HG03097 (cell line): ENCODE data around the gene ITGAD.
"Not testable (repeated sequence)": the region's sequence is repeated elsewhere in the genome, so short reads cannot be mapped to it uniquely, and the experiment has no call there.

Experiments
- ATAC-seq: cut with Tn5 transposase; IDR thresholded peaks from one replicate; pipeline ENCODE4 v1.9.1; 2021; ENCODE audit not compliant: unreplicated experiment, low FRiP score

The ITGAD gene

DNA sequence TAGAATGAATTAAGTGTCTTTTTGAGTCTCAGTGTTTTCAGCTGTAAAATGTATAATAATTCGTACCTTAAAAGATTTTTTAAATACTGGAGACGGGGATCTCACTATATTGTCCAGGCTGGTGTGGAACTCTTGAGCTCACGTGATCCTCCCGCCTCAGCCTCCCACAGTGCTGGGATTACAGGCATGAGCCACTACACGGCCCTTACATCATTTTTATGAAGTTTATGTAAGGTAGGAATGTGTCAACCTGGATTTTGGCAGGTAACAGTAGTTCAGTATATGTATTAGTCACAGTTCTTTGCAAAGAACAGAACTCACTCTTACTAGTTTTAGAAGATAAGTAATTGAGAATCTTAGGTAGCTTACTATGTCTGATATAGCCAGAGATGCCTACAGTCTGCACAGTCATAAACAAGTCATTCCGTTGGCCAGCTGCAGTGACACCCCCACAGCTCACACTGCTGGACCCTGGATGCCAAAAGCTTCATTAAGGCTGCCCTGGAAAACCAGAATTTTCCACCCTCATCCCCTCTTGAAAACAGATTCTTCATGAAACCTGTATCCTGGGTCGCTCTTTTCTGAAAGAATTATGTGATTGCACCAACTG lies 35.6 kb downstream of the ITGAD start:
- no peak for ATAC-seq

DNA sequence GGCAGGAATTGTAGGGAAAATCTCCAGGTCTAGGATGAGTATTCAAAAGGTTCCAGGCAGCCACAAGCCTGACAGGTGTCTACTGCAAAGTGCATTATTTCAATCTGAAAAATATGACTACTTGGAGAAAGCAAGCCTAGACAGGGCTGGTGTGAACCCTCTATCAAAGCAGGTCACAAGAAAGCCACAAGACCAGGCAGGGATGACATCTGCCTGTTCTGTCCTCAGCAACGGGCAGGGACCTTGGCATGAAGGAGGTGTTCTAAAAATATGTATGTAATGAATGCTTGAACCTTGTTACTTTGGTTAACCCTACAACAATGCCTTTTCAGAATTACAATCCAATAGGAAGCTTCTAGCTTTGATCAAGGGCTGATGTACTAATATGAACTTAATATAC lies 36.2 kb downstream of the ITGAD start:
- no peak for ATAC-seq

- ATAC-seq, result no peak
These were observed 36.7 kb downstream of the ITGAD start for GRCh38 chr16:31429796-31430195.

- no peak for ATAC-seq
These were observed 37.4 kb downstream of the ITGAD start for GRCh38 chr16:31430380-31431052.

- ATAC-seq, result no peak
These were observed 42.4 kb downstream of the ITGAD start for GRCh38 chr16:31435341-31436220.

DNA sequence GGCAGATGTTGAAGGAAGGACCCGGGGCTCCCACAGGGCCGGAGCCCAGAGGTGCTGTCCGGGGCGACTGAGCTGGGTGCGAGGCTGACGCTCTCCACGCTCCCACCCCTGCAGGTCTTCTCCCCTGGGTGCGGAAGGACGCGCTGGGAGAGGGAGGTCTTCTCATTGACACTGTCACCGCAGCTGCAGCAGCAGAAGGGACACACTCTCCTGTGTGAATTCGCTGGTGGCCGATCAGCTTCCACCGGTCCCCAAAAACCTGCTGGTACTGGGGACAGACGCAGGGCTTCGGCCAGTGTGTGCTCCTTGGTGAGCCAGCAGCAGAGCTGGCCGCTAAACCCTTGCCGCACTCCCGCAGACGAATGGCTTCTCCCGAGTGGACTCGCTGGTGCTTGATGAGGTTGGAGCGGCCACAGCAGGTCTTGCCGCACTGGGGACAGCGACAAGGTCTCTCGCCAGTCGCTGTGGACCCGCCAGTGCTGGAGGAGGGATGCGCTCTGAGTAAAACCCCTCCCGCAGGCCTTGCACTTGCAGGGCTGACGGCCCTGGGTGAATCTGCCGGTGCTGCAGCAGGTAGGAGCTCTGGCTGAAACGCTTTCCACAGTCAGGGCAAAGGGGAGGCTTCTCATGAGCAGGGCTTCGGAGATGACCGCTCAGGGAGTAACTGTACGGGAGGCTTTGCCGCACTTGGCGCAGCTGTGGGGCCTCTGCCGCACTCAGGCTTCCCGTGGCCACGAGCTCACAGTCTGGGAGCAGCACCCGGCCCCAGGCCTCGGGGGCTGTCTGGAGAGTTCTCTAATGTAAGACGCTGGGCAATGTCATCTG lies 43.3 kb downstream of the ITGAD start:
- ATAC-seq, result no peak

DNA sequence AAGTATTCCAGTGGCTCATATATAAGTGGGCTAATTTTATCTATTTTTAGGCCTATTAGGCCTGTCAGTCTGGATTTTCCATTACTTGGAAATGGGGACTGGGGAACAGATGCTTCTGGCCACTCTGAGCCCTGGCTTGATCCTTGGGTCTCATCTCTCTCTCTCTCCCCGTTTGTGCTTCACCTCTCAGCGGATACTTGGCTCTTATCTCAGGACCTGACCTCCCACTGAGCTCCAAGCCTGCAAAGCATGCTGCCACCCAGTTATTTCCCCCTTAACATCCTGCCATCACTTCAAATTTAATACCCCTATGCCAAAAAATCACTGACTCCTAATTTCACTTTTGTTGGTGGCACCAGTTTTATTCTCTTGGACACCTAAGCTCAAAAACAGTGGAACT lies 45.3 kb downstream of the ITGAD start:
- no peak for ATAC-seq

DNA sequence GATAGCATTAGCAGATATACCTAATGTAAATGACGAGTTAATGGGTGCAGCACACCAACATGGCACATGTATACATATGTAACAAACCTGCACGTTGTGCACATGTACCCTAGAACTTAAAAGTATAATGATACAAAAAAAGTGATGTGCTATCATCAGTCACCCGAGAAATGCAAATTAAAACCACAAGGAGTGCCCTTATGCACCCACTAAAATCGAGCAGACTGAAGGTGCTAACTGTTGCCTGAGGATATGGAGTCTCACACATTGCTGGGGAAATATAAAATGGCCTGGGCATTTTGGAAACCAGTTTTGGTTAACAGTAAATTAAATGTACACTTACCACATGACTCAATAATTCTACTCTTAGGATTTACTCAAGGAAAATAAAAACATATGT lies 45.9 kb downstream of the ITGAD start:
- not testable (repeated sequence) for ATAC-seq

- no peak for ATAC-seq
These were observed 46.4 kb downstream of the ITGAD start for GRCh38 chr16:31439519-31439918.

DNA sequence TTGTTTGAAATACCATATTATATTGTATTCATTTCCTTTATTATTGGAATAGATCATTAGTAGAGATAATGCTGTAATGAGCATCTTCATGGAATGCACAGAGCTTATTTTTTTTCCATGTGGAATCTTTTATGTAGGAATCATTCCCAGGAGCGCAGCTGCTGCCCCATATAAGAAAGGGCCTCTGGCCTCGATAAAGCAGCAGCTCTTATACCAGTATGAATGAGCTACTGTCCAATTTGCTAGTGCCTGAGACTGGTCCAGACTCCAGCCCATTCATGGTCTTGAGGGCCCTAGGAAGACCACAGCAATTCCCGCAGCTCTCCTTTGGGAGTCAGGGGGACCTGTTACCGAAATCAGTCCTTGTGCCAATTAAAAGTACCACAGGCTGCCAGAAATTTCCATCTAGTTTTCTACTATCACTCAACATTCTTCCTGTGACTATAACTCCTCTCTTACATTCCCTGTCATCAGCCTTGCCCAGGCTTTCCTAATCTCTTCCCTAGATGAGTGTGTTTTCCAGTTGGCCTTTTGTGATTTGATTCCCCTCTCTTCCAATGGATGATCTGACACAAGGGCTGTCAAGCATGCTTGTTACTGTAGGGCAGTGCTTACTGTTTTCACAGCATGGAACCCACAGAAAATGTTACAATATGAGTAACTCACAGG lies 47.5 kb downstream of the ITGAD start:
- ATAC-seq, result no peak

DNA sequence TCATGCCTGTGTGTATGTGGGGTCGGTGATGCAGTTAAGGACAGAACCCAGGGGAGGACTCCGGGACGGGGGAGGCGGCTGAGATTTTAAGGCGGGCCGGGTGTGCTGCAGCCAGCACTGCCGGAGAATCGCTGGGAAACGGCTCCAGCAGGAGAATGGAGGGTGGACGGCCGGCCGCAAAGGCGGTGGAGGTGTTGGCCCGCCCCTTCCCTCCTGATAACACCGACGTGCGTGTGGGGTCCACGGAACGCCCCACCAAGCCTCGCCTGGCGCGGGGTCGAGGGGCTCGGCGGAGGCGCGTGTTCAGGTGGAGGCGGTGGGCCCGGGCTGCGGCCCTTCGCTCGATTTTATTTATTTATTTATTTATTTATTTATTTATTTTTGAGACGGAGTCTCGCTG lies 48.8 kb downstream of the ITGAD start:
- ATAC-seq, result no peak

DNA sequence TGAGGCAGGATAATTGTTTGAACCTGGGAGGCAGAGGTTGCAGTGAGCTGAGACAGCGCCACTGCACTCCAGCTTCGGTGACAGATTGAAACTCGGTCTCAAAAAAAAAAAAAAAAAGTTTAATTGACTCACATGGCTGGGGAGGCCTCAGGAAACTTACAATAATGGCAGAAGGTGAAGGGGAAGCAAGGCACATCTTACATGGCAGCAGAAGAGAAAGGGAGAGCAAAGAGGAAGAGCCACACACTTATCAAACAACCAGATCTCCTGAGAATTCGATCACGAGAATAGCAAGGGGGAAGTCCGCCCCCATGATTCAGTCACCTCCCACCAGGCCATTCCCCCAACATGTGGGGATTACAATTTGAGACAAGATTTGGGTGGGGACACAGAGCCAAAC lies 52.8 kb downstream of the ITGAD start:
- not testable (repeated sequence) for ATAC-seq

- no peak for ATAC-seq
These were observed 58.1 kb downstream of the ITGAD start for GRCh38 chr16:31451201-31451600.

GRCh38 chr16:31451681-31452351 lies 58.7 kb downstream of the ITGAD start:
- ATAC-seq, result no peak

DNA sequence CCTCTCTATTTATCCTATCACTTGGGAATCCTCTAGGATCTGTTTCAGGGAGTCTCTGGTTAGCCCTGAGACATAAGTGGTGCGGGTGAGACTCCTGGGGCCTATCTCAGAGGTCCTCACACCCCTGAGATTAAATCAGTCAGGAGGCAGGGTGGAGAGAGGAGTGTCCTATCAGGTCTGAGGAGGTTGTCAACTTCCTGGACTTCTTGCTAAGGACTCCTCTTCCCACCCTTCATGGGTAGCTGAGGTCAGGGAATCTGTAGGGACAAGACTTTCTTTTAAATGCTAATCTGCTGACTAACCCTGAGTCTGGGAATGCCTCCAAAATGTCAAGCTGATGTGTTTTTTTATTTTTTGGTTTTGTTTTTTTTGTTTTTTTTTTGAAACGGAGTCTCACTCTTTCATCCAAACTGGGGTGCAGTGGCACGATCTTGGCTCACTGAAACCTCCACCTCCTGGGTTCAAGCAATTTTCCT lies 59.5 kb downstream of the ITGAD start:
- no peak for ATAC-seq

DNA sequence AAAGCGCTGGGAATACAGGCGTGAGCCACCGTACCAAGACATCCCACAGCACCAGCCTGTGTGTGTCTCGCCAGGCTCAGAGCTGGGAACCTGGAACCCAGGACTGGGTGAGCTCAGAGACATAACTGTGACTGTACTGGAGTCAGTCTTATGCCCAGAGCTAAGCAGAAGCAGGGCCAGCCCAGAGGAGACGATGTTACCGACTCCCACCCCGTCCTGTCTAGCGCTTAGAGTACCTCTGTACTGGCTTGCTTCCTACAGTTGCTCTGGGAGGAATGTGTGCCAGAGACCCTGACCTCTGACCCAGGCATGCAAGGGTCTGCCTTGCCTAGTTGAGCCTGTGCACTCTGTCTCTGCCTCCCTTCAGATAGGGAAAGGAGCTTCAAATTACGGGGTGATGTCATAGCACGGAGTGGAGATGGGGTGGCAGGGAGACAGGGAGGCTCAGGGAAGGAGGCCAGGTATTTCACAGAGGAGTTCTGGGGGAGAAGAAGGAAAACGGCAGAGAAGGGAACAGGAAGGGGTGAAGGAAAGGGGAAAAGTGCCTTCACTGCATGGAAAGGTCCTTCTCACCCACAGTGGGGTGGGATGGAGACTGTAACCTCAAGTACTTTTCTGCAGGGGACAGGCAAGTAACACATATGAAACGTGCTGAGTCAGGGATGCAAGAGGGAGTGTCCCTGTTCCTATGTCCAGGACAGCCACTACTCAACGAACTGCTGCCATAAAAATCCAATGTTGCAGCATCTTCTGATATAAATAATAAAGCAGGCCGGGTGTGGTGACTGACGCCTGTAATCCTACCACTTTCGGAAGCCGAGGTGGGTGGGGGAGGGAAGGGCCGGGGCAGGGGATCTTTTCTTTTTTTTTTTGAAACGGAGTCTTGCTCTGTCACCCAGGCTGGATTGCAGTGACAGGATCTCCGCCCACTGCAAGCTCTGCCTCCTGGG lies 60.4 kb downstream of the ITGAD start:
- no peak for ATAC-seq

DNA sequence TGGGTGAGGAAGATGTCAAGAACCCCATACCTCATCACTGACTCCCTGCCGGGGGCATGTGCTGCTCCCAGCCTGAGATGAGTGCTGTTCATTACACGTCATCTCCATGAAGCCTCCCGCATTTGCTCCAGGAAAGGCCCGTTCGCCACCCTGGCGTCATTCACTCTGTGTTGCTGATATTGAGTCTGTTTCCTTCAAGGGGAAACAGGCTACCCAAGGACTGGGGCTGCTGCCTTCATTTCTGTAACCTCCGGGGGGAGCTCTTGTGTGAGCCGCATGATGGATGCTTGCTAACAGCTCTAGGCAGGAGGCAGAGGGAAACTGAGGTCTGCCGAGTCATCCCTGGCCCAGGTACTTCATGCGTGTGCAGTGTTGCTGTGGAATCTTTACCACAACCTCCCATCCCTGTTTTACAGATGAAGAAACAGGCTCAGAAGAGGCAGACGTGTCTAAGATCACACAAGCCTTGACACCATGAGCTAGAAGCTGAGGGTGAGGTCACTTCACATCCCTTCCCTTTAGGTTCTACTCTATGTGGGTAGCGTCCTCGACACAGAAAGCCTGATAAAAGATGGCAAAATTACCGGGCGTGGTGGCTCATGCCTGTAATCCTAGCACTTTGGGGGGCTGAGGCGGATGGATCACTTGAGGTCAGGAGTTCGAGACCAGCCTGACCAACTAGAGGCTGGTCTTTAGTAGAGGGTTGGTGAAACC lies 62.6 kb downstream of the ITGAD start:
- ATAC-seq, result no peak

DNA sequence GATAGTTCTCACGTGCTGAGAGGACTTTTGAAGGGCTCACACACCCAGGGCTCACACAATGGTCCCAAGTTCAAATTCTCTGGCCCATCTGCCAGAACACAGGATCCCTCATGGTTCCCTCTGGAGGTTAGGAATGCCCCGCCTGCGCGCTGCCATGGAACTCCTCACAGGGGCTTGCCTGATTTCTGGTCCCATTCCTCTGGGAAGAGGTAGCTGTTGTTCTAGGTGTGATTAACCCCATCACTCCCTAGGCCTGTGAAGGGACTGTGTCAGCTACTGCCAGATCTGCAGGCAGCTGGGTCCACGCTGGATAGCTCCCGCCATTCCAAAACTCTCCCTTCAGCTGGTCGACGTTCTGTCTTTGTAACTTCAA lies 63.8 kb downstream of the ITGAD start:
- ATAC-seq, result no peak
